Osteocyte (in vitro differentiated cells): ENCODE data around the gene PRKG1. TPM values are rescaled to one million over a fixed set of nuclear protein-coding genes. Genes with fewer than 3 reads are reported as not detected.
"Not testable (repeated sequence)": the region's sequence is repeated elsewhere in the genome, so short reads cannot be mapped to it uniquely, and the experiment has no call there.

Experiments
- DNase-seq: peaks from one replicate; pipeline ENCODE4 v3.0.0; 2021; ENCODE audit warnings: mixed read lengths; ENCODE audit not compliant: unreplicated experiment; ENCODE audit errors: extremely low spot score
- H3K27ac Mint-ChIP-seq: one replicate; pipeline ENCODE4 v1.8.0; 2021; ENCODE audit warnings: mild to moderate bottlenecking, mixed read lengths; ENCODE audit not compliant: unreplicated experiment
- H3K27me3 Mint-ChIP-seq: one replicate; pipeline ENCODE4 v1.8.0; 2021; ENCODE audit warnings: mixed read lengths; ENCODE audit not compliant: unreplicated experiment
- H3K36me3 Mint-ChIP-seq: one replicate; pipeline ENCODE4 v1.8.0; 2021; ENCODE audit warnings: mixed read lengths; ENCODE audit not compliant: unreplicated experiment
- H3K4me1 Mint-ChIP-seq: one replicate; pipeline ENCODE4 v1.8.0; 2021; ENCODE audit warnings: mixed read lengths; ENCODE audit not compliant: unreplicated experiment
- H3K4me3 Mint-ChIP-seq: one replicate; pipeline ENCODE4 v1.8.0; 2021; ENCODE audit warnings: mild to moderate bottlenecking, moderate library complexity, mixed read lengths; ENCODE audit not compliant: unreplicated experiment
- H3K9me3 Mint-ChIP-seq: one replicate; pipeline ENCODE4 v1.8.0; 2021; ENCODE audit warnings: mixed read lengths; ENCODE audit not compliant: unreplicated experiment
- total RNA-seq: library from RNA; stranded (reverse); gene quantifications from 2 replicates; pipeline ENCODE4 v1.2.1, GENCODE V29; 2021
- TF ChIP-seq, protein P1 (sequence below): fragments of 200-600 bp; sonication (generic); IDR thresholded peaks from 2 replicates; pipeline ENCODE4 v1.5.0; 2021; ENCODE audit warnings: antibody characterized with exemption, mild to moderate bottlenecking, moderate library complexity

The PRKG1 gene
- total RNA-seq, 1 donor from 2014 or later = 10.8 TPM

GRCh38 chr10:51567271-51567670 is 493.0 kb downstream of the PRKG1 start:
- no peaks in the 10 kb centered on the region for H3K27me3 Mint-ChIP-seq
- TF ChIP-seq, protein P1, sequence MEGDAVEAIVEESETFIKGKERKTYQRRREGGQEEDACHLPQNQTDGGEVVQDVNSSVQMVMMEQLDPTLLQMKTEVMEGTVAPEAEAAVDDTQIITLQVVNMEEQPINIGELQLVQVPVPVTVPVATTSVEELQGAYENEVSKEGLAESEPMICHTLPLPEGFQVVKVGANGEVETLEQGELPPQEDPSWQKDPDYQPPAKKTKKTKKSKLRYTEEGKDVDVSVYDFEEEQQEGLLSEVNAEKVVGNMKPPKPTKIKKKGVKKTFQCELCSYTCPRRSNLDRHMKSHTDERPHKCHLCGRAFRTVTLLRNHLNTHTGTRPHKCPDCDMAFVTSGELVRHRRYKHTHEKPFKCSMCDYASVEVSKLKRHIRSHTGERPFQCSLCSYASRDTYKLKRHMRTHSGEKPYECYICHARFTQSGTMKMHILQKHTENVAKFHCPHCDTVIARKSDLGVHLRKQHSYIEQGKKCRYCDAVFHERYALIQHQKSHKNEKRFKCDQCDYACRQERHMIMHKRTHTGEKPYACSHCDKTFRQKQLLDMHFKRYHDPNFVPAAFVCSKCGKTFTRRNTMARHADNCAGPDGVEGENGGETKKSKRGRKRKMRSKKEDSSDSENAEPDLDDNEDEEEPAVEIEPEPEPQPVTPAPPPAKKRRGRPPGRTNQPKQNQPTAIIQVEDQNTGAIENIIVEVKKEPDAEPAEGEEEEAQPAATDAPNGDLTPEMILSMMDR = no peak
- H3K27ac Mint-ChIP-seq = no peak overlapping the region
- H3K4me1 Mint-ChIP-seq = peaks cover 5% of the 10 kb centered on the region
- no peaks in the 10 kb centered on the region for H3K9me3 Mint-ChIP-seq
- H3K4me3 Mint-ChIP-seq = no peak overlapping the region
- DNase-seq = no peak
- H3K36me3 Mint-ChIP-seq = no peaks in the 10 kb centered on the region

- Mint-ChIP-seq H3K27me3 (no peaks in the 10 kb centered on the region), H3K27ac (no peak overlapping the region), H3K36me3 (no peaks in the 10 kb centered on the region), H3K4me3 (no peak overlapping the region), H3K4me1 (peaks cover 5% of the 10 kb centered on the region), H3K9me3 (no peaks in the 10 kb centered on the region)
- TF ChIP-seq, protein P1 = no peak
- DNase-seq = no peak
Measured at GRCh38 chr10:51569467-51569866, 495.2 kb downstream of the PRKG1 start.

DNA sequence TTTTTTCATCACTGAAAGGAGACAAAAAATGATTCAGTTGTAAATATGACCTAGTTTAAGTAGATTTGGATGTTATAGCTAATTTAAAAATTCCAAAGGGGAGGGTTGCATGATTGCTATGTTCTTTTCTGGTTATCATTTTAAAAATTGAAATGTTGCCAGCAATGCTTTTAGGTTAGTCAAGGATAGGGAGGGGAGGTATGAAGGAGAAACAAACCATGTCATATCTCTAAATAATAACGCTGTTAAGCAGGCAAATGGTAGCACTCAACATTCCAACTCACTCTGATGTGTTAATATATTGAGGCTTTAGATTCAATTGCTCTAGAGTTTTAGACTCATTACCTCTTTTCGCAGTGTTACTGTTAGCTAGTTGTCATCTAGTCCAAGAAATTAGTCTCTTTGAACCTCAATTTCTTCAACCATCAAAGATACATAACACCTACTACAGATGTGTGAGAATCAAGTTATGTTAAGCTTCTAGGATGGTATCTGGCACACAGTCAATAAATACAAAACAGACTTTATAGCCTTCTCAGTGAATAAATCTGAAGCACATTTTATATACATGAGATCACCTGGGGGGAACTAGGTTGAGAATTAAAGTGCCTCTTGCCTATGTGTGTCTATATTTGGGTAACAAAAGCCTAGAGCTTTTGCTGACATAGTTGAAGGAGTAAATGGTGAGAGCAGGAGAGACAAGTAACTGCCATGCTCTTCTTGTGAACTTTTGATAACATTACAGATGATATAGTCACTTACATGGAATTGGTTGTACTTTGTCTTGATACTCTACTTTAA is 500.2 kb downstream of the PRKG1 start:
- H3K27ac Mint-ChIP-seq = no peak overlapping the region
- no peaks in the 10 kb centered on the region for H3K4me1 Mint-ChIP-seq

GRCh38 chr10:51581196-51581595 is 506.9 kb downstream of the PRKG1 start:
- H3K36me3 Mint-ChIP-seq, H3K4me3 Mint-ChIP-seq, H3K27me3 Mint-ChIP-seq, DNase-seq, H3K4me1 Mint-ChIP-seq, H3K27ac Mint-ChIP-seq: not testable (repeated sequence)
- peaks cover 11% of the 10 kb centered on the region for H3K9me3 Mint-ChIP-seq

More for the DNA sequence above, 500.2 kb downstream of the PRKG1 start:
- Mint-ChIP-seq H3K27me3 (no peaks in the 10 kb centered on the region), H3K36me3 (no peaks in the 10 kb centered on the region), H3K4me3 (no peak overlapping the region), H3K9me3 (no peaks in the 10 kb centered on the region)
- TF ChIP-seq, protein P1 = no peak
- no peak for DNase-seq

DNA sequence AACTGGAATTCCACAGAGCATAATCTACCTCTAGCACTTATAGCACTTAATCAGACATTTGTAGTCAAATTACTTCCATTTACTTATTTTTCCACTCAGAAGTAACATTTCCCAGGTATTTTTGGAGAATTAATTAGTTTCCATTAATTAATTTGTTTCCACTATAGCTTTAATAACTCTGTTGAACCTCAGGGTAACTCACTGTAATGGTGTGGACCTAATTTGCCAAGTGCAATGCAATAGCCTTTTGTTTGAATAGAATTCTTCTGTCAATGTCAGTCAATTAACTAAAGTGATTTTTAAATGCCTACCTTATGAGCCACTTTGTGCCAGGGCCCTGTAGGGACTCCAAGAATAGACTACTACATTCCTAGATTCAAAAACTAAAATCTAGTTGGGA is 509.7 kb downstream of the PRKG1 start:
- Mint-ChIP-seq H3K27ac (no peak overlapping the region), H3K9me3 (peaks cover 11% of the 10 kb centered on the region), H3K4me3 (no peak overlapping the region), H3K36me3 (no peaks in the 10 kb centered on the region), H3K4me1 (no peaks in the 10 kb centered on the region), H3K27me3 (no peaks in the 10 kb centered on the region)
- TF ChIP-seq, protein P1 = no peak
- DNase-seq = no peak
